OCI-LY3 (cell line): Measurements from ENCODE around the gene TCERG1L.

ENCODE experiments used
- CTCF ChIP-seq: fragments of 200-600, 300-600 bp; sonication (generic); IDR thresholded peaks from 2 replicates; pipeline ENCODE4 v1.5.1; 2014; ENCODE audit warnings: antibody characterized with exemption, low read length, low read depth
- EZH2phosphoT487 ChIP-seq: fragments of 200-600 bp; shearing (Covaris generic); IDR thresholded peaks from 2 replicates; pipeline ENCODE4 v1.6.1; 2018; ENCODE audit warnings: antibody characterized with exemption, mixed run types, low read depth

DNA sequence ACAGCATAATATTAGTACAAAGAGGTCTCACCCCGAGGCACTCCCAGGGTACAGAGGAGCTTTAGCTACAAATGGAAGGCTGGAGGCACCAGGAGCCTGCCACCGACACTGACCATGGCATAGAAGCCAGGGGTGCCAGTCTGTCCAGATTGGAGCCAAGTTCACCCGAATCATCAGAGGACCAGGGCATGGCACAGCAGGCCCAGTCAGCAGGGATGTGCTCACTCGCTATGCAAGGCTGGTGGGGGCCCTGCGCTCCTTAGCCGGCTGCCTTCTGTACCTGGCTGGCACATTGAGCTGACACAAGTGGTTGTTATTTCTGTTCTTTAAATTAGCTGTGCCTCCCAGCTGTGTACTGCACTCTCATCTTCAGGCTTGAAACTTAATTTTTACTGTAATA is 149.3 kb downstream of the TCERG1L start:
- TF ChIP-seq CTCF: no peak
- TF ChIP-seq EZH2phosphoT487: no peak
